NCI-H2227 treated with DMSO at 0.1 percent for 48 hours (cell line): ENCODE data around the gene MGAT4A.
"Not testable (repeated sequence)": the region's sequence is repeated elsewhere in the genome, so short reads cannot be mapped to it uniquely, and the experiment has no call there.

Experiments
- DNase-seq: peaks from one replicate; lab custom pipeline; 2025; lab: John Stamatoyannopoulos, UW

Gene MGAT4A

GRCh38 chr2:98702858-98703620 is 27.9 kb downstream of the MGAT4A start:
- DNase-seq: no peak

- no peak for DNase-seq
These were observed 28.7 kb downstream of the MGAT4A start for GRCh38 chr2:98702127-98702802.

GRCh38 chr2:98701230-98701629 is 29.7 kb downstream of the MGAT4A start:
- no peak for DNase-seq

- DNase-seq: no peak
These were observed 32.0 kb downstream of the MGAT4A start for GRCh38 chr2:98698896-98699295.

- no peak for DNase-seq
These were observed 33.1 kb downstream of the MGAT4A start for GRCh38 chr2:98697651-98698337.

GRCh38 chr2:98696200-98696599 is 34.7 kb downstream of the MGAT4A start:
- DNase-seq: no peak

- DNase-seq: no peak
These were observed 35.7 kb downstream of the MGAT4A start for GRCh38 chr2:98695255-98695654.

- DNase-seq: no peak
These were observed 37.5 kb downstream of the MGAT4A start for GRCh38 chr2:98693477-98693876.

- DNase-seq: no peak
These were observed 38.6 kb downstream of the MGAT4A start for GRCh38 chr2:98692090-98693054.

GRCh38 chr2:98691303-98691702 is 39.6 kb downstream of the MGAT4A start:
- DNase-seq: no peak

GRCh38 chr2:98685930-98686887 is 44.7 kb downstream of the MGAT4A start:
- no peak for DNase-seq

GRCh38 chr2:98683728-98684127 is 47.2 kb downstream of the MGAT4A start:
- DNase-seq: no peak

- DNase-seq: no peak
These were observed 54.2 kb downstream of the MGAT4A start for GRCh38 chr2:98676742-98677141.

- no peak for DNase-seq
These were observed 56.5 kb downstream of the MGAT4A start for GRCh38 chr2:98674233-98674964.

- DNase-seq: no peak
These were observed 61.3 kb downstream of the MGAT4A start for GRCh38 chr2:98669675-98670074.

GRCh38 chr2:98665677-98666076 is 65.3 kb downstream of the MGAT4A start:
- DNase-seq: no peak

GRCh38 chr2:98664323-98664722 is 66.6 kb downstream of the MGAT4A start:
- DNase-seq: no peak

- DNase-seq: no peak
These were observed 67.3 kb downstream of the MGAT4A start for GRCh38 chr2:98663511-98664090.

GRCh38 chr2:98659491-98659840 is 71.5 kb downstream of the MGAT4A start:
- not testable (repeated sequence) for DNase-seq
